K562 (cell line): ENCODE results near the gene TAF1A.

Experiments used
- GABPB1 ChIP-seq: sonication (generic); formaldehyde crosslinking; IDR thresholded peaks from 2 replicates; pipeline ENCODE4 v1.8.0; 2022; ENCODE audit warnings: mild to moderate bottlenecking, missing genetic modification reagents
- GATA2 ChIP-seq: sonication (generic); formaldehyde crosslinking; IDR thresholded peaks from 2 replicates; pipeline ENCODE4 v1.4.0; 2020; ENCODE audit warnings: mild to moderate bottlenecking, missing genetic modification reagents
- HEY1 ChIP-seq: fragments of 250-450 bp; sonication (Bioruptor Pico); IDR thresholded peaks from 2 replicates; pipeline ENCODE4 v1.5.0; 2020; ENCODE audit warnings: mild to moderate bottlenecking, moderate library complexity, borderline replicate concordance
- ZNF184 ChIP-seq: sonication (generic); formaldehyde crosslinking; IDR thresholded peaks from 2 replicates; pipeline ENCODE4 v1.5.0; 2020; ENCODE audit warnings: missing genetic modification reagents
- TF ChIP-seq, protein P1 (sequence below), 3 experiments: IDR thresholded peaks in 2 of 3; conservative IDR thresholded peaks in 1 of 3; 2 replicates each; pipeline ENCODE4 v1.5.1; 2011 to 2012; ENCODE audit warnings: low read length in 3 of 3, mild to moderate bottlenecking in 3 of 3, control low read depth in 2 of 3, improper control_type of control experiment in 1 of 3, inconsistent platforms in 1 of 3, low read depth in 1 of 3, mixed read lengths in 1 of 3, moderate library complexity in 1 of 3; ENCODE audit not compliant: insufficient read depth in 2 of 3
- TF ChIP-seq, protein P2 (sequence below): fragments of 250-450 bp; sonication (Bioruptor Pico); IDR thresholded peaks from 2 replicates; pipeline ENCODE4 v1.5.0; 2020; ENCODE audit warnings: mild to moderate bottlenecking, borderline replicate concordance
- TF ChIP-seq, protein P3 (sequence below): fragments of 250-450 bp; sonication (Bioruptor Pico); IDR thresholded peaks from 2 replicates; pipeline ENCODE4 v1.5.1; 2021; ENCODE audit warnings: mild to moderate bottlenecking

DNA sequence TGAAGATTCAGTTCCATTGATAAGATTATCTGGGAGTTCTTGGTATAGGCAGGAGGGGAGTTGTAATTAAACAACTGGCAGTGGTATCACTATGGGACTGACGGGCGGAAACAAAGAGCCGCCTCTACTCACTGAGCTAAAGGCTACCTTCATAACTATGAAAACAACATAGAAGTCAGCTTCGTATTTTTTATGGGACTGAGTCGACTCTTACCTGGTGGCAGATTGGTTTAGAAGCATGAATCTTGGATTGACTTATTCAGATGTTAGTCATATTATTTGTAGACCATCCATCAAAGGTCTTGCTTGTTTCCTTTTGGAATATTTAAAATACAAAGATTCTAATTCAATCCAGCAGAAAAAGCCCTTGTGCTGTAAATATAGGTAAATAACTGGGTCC lies 35.6 kb downstream of the TAF1A start:
- TF ChIP-seq GATA2 (CRISPR knock-in tag) (no peak), ZNF184 (CRISPR knock-in tag) (no peak), HEY1 (CRISPR knock-in tag) (no peak), GABPB1 (no peak)
- TF ChIP-seq, protein P1, sequence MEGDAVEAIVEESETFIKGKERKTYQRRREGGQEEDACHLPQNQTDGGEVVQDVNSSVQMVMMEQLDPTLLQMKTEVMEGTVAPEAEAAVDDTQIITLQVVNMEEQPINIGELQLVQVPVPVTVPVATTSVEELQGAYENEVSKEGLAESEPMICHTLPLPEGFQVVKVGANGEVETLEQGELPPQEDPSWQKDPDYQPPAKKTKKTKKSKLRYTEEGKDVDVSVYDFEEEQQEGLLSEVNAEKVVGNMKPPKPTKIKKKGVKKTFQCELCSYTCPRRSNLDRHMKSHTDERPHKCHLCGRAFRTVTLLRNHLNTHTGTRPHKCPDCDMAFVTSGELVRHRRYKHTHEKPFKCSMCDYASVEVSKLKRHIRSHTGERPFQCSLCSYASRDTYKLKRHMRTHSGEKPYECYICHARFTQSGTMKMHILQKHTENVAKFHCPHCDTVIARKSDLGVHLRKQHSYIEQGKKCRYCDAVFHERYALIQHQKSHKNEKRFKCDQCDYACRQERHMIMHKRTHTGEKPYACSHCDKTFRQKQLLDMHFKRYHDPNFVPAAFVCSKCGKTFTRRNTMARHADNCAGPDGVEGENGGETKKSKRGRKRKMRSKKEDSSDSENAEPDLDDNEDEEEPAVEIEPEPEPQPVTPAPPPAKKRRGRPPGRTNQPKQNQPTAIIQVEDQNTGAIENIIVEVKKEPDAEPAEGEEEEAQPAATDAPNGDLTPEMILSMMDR (IDR thresholded peaks at IDR 0.05 in 2 of 3, conservative IDR thresholded peaks at IDR 0.05 in 1 of 3; ENCODE audit: insufficient read depth in 2 of 3, low read depth in 1 of 3, low read length in 3 of 3), result no peak
- TF ChIP-seq, protein P2, sequence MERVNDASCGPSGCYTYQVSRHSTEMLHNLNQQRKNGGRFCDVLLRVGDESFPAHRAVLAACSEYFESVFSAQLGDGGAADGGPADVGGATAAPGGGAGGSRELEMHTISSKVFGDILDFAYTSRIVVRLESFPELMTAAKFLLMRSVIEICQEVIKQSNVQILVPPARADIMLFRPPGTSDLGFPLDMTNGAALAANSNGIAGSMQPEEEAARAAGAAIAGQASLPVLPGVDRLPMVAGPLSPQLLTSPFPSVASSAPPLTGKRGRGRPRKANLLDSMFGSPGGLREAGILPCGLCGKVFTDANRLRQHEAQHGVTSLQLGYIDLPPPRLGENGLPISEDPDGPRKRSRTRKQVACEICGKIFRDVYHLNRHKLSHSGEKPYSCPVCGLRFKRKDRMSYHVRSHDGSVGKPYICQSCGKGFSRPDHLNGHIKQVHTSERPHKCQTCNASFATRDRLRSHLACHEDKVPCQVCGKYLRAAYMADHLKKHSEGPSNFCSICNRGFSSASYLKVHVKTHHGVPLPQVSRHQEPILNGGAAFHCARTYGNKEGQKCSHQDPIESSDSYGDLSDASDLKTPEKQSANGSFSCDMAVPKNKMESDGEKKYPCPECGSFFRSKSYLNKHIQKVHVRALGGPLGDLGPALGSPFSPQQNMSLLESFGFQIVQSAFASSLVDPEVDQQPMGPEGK (CRISPR knock-in tag), result no peak
- TF ChIP-seq, protein P3, sequence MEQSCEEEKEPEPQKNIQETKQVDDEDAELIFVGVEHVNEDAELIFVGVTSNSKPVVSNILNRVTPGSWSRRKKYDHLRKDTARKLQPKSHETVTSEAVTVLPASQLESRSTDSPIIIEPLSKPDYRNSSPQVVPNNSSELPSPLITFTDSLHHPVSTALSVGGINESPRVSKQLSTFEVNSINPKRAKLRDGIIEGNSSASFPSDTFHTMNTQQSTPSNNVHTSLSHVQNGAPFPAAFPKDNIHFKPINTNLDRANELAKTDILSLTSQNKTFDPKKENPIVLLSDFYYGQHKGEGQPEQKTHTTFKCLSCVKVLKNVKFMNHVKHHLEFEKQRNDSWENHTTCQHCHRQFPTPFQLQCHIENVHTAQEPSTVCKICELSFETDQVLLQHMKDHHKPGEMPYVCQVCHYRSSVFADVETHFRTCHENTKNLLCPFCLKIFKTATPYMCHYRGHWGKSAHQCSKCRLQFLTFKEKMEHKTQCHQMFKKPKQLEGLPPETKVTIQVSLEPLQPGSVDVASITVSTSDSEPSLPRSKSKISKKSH (CRISPR knock-in tag), result no peak
